GM19455 (cell line): ENCODE results near the gene OGT.
"Not testable (repeated sequence)": the region's sequence is repeated elsewhere in the genome, so short reads cannot be mapped to it uniquely, and the experiment has no call there.

Source experiments
- ATAC-seq: cut with Tn5 transposase; IDR thresholded peaks from one replicate; pipeline ENCODE4 v1.9.1; 2021; ENCODE audit not compliant: unreplicated experiment

The OGT gene

DNA sequence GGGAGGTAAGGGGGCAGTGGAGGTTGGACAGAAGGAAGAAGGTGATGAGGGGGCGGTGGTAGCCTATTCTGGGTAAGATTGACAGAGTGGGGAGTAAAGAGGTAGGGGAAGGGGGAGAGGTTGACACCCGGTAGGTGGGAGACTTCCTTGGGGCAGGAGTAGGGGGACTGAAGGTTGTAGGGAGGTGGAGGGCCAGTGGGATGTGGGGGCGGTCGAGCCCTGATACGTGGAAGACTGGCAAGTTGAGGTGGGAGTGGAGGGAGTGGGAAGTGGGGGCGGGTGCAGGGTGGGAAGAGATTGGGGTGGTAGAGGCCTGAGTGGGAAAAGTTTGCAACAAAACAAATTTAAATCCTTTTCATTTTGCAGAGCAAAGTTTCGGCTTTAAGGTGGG, 47.1 kb downstream of the OGT start:
- ATAC-seq: no peak

GRCh38 chrX:71581210-71581609, 48.3 kb downstream of the OGT start:
- ATAC-seq: no peak

- no peak for ATAC-seq
Observed at GRCh38 chrX:71586929-71587328, 54.0 kb downstream of the OGT start.

DNA sequence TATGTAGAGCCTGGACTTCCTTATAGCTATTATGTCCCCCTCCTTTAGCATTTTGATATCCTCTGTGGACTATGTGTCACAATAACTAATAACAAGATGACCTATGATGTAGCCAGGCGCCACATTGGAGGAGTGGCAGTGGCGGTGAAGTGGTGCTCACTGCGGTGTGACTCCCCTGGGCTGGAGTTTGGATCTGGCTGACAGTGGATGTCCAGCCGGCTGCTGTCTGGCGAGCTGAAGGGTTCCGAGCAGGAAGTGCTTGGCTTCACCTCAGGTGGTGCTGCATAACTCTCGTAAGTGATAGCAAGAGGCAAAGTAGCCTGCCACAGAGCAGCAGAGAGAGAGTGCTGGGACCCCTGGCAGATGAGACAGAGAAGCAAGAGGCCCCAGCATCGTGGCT, 60.3 kb downstream of the OGT start:
- not testable (repeated sequence) for ATAC-seq

DNA sequence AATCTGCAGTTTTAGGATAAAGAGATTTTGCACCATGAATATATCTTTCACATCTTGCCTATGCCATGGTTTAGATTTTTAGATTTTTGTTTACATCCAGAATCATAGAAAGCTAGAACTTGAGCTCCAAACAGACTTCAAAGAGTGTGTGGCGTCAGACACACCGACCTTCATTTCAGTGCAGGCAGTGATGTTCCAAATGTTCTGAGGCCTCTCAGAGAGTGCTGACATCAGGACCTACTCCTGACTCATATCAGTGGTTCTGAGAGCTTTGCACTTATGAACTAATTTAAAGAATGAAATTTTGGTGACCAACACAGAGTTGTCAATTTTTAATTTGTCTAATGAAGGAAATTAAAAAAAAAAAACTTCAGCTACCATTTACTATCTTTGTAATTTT, 67.1 kb downstream of the OGT start:
- ATAC-seq: no peak

- ATAC-seq: no peak
Observed at GRCh38 chrX:71603618-71604017, 70.7 kb downstream of the OGT start.

- no peak for ATAC-seq
Observed at GRCh38 chrX:71604141-71604540, 71.2 kb downstream of the OGT start.

DNA sequence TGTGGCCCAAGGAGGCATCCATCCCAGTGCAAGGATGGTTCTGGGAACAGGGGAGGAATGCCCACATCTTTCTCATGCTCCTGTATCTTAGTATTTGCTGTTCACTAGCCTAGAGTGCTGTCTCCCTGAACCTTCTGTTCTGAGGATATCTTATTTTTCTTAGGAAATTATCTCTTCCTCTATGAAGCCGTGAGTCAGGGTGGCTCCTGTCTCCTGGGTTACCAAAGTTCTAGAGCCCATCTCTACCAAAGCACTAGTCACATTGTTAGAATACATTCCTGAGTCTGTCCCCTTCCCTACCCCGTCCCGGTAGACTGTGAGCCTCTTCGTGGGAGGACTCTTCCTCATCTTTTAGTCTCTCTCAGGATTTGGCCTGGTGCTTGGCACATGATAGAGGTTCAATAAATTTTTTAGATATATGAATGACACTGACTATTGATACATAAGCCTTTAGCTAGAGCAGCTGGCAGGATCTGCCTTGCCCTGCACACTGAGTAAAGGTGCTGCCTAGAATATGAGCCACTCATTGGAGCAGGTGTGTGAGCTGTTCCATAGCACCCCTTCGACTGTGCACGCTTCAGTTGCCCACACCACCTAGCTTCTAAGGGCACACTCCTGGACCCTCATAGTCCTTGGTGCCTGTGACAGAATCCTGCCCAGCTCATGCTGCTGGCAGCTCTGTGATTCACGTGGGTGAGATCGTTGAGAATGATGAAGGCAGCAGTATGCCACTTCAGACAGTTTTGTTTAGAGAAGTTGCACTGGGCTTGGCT, 72.1 kb downstream of the OGT start:
- ATAC-seq: no peak

GRCh38 chrX:71606536-71607216, 73.8 kb downstream of the OGT start:
- no peak for ATAC-seq

GRCh38 chrX:71607488-71607887, 74.6 kb downstream of the OGT start:
- no peak for ATAC-seq

- ATAC-seq: no peak
Observed at GRCh38 chrX:71609095-71609750, 76.3 kb downstream of the OGT start.

- ATAC-seq: not testable (repeated sequence)
Observed at GRCh38 chrX:71611736-71612135, 78.8 kb downstream of the OGT start.

DNA sequence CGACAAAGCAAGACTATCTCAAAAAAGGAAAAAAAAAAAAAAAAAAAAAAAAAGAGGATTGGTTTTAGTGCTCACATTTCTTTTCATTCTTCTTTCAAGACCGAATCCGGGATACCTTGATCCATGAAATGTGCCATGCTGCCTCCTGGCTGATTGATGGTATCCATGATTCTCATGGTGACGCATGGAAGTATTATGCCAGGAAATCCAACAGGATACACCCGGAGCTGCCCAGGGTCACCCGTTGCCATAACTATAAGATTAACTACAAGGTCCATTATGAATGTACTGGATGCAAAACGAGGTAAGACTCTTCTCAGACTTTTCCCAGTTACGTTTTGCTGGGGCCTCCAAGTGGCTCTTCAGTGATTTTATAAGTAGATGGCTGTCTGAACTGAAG, 79.4 kb downstream of the OGT start:
- no peak for ATAC-seq

- no peak for ATAC-seq
Observed at GRCh38 chrX:71615056-71615455, 82.2 kb downstream of the OGT start.

DNA sequence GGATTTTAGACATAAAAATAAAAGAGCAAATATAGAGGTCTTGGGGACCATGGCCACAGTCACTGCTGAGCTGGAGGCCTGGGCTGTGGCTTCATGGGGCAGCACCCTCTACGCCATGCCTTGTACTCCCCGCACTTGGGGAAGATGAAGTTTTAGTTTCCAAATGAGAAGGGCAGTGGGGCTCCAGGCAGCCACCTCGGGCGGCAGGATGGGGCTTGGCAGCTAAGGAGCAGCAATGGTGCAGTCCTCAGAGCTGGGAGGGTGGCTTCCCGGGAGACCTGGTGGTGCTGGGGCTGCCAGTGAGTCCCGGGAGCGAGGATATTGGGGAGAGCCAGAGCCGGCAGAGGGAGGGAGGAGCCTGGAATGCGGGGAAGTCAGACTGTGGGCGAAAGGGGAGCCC, 83.0 kb downstream of the OGT start:
- no peak for ATAC-seq

DNA sequence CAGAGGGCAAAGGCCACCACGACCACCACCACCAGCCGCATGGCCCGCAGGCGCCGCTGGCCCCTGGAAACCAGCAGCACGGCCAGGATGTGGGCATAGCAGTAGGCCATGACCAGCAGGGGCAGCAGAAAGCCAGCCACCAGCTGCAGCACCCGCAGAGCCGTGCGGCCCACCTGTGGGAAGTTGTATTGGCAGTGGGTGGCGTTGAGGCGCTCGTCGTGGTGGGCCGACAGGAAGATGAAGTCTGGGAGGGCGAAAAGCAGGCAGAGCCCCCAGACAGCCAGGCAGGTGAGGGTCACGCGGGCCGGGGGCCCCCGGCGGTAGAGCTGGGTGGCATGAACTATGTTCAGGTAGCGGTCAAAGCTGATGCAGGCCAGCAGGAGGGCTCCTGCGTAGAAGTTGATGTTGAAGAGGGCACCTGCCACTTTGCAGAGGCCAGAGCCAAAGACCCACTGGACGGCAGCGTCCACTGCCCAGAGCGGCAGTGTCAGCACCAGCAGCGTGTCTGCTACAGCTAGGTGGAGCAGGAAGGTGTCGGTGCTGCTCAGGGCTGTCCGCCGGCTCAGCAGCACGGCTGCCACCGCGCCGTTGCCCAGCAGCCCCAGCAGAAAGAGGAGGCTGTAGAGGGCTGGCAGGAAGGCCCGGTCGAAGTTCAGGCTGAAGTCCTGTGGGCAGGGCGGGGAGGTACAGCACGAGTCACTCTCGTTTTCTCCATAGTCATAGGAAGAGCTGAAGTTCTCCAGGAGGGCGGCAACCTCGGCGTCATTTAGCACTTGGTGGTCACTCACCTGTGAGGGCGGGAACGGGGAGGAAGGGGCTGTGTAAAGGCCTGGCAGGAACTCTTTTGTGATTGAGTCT, 84.0 kb downstream of the OGT start:
- ATAC-seq: no peak

DNA sequence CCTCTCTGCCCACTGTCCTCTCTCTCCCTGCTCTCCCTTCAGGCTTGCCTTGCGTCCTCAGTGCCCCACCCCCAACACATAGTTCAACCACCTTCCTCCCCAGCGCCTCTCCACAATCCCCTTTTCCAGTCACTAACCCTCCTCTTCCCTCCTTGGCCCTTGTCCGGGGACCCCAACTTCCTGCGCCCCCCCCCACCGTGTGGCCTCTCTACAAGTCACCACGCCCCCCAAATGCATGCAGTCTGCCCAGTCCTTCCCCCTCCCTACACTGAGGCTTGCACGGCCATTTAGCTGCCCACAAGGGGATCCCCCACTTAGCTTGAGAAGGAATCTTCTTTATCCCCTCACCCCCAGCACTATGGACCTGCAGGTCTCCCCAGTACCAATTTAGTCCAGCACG, 84.8 kb downstream of the OGT start:
- ATAC-seq: no peak

- ATAC-seq: peak; percentile 66
Observed at GRCh38 chrX:71618303-71618721, 85.4 kb downstream of the OGT start, which contains the start of gene CXCR3. Gene CXCR3, minus strand, starts transcription at chrX:71618511. Its CDS starts 62 bp downstream, at chrX:71618449.

DNA sequence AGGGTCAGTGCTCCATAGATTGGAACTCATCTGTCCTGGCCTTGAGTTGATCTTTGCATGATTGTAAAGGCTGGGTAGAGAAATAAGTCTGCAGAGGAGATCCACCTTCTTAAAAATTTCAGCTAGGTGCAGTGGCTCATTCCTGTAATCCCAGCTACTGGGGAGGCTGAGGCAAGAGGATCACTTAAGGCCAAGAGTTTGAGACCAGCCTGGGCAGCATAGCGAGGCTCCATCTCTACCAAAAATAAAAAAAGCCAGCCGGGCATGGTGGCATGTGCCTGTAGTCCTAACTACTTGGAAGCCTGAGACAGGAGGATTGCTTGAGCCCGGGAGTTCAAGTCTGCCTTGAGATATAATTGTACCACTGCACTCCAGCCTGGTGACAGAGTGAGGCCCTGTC, 85.9 kb downstream of the OGT start:
- ATAC-seq: no peak

DNA sequence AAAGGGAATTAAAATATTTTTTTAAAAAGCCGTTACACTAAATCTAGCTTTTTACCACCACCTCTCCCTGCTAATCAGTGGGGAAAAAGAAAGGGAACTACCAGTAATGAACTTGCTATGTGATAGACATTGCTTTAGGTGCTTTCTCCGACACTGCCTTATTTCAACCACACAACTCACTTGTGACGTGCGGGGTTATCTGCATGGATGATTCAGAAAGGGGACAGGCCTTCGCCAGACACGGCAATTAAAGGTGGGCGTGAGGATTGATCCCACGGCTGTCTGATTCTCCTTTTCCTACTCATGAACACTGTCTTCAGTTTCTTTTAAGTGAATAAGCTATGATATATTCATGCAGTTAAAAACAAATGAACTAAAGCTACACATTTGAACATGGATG, 86.3 kb downstream of the OGT start:
- ATAC-seq: no peak

- ATAC-seq: no peak
Observed at GRCh38 chrX:71619986-71620385, 87.1 kb downstream of the OGT start.
